Measurements from ENCODE around the gene GPC6.

The GPC6 gene

DNA sequence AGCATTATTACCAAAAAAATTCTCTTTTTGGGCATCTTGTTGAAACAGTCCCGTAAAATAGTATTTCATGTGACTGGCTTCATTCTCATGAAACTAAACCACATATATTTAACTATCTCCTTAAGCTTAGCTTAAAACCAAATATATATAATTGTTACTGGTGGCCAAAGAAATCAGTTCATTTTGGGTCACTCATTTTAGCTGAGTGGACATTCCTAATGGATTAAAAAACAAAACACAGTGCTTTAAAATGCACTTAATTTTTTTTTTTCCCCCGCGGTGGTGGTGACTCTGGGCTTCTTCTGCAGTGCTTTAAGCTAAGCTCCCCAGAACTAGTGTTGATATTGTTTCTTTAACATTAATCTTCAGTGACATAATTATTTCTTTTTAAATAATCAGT is 540.1 kb downstream of the GPC6 start:
- no peak for DNase-seq (ENCODE audit: extremely low read depth, low read depth)
- TF ChIP-seq, protein P1, sequence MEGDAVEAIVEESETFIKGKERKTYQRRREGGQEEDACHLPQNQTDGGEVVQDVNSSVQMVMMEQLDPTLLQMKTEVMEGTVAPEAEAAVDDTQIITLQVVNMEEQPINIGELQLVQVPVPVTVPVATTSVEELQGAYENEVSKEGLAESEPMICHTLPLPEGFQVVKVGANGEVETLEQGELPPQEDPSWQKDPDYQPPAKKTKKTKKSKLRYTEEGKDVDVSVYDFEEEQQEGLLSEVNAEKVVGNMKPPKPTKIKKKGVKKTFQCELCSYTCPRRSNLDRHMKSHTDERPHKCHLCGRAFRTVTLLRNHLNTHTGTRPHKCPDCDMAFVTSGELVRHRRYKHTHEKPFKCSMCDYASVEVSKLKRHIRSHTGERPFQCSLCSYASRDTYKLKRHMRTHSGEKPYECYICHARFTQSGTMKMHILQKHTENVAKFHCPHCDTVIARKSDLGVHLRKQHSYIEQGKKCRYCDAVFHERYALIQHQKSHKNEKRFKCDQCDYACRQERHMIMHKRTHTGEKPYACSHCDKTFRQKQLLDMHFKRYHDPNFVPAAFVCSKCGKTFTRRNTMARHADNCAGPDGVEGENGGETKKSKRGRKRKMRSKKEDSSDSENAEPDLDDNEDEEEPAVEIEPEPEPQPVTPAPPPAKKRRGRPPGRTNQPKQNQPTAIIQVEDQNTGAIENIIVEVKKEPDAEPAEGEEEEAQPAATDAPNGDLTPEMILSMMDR (IDR thresholded peaks at IDR 0.05; ENCODE audit: low read depth, low read length), result no peak

- TF ChIP-seq, protein P1 (IDR thresholded peaks at IDR 0.05; ENCODE audit: low read depth, low read length), result no peak
- no peak for DNase-seq (ENCODE audit: extremely low read depth, low read depth)
Observed at GRCh38 chr13:93767180-93767916, 540.7 kb downstream of the GPC6 start.

GRCh38 chr13:93767917-93768409 is 541.4 kb downstream of the GPC6 start:
- TF ChIP-seq, protein P1 (IDR thresholded peaks at IDR 0.05; ENCODE audit: low read depth, low read length), result no peak
- DNase-seq (ENCODE audit: extremely low read depth, low read depth), result no peak

- TF ChIP-seq, protein P1 (IDR thresholded peaks at IDR 0.05; ENCODE audit: low read depth, low read length), result no peak
- DNase-seq (ENCODE audit: extremely low read depth, low read depth), result no peak
Observed at GRCh38 chr13:93769101-93769500, 542.5 kb downstream of the GPC6 start.

DNA sequence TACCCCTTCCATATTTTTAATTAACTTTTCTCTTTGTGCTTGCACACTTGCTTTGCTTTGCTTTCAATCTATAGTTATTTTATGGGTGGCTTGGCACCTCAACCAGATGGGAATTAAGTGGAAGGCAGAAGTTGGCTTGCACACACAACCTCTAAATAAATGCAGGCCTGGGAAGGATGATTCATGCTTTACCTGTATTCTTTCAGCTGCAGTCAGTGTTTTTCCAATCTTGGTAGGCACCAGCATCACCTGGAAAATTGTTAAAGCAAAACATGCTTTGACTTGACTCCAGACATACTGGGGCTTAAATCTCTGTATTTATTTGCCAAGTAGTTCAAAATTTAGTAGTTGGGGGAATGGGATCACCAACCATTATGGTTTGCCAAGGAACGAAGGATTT is 543.0 kb downstream of the GPC6 start:
- TF ChIP-seq, protein P1 (IDR thresholded peaks at IDR 0.05; ENCODE audit: low read depth, low read length), result no peak
- DNase-seq (ENCODE audit: extremely low read depth, low read depth), result no peak

DNA sequence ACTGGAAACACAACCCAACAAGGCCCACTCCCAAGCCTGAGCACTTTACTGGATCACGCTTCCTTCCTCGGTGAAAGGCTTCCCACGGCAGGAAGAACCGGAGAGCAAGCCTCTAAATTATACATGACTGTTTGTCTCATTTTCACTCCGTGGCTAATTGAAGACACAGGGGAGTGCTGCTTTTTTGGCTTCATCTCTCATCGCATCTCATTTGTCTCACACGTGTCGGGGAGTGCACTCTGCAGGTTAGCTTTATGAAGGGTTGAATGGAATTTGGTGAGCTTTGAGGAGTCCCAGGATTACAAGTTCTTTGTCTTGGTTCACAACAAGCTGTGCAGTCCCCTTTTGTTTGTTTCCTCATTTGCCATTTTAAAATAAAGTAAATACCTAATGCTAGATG is 544.6 kb downstream of the GPC6 start:
- no peak for DNase-seq (ENCODE audit: extremely low read depth, low read depth)
- TF ChIP-seq, protein P1 (IDR thresholded peaks at IDR 0.05; ENCODE audit: low read depth, low read length), result no peak

GRCh38 chr13:93771782-93772181 is 545.2 kb downstream of the GPC6 start:
- TF ChIP-seq, protein P1 (IDR thresholded peaks at IDR 0.05; ENCODE audit: low read depth, low read length), result no peak
- DNase-seq (ENCODE audit: extremely low read depth, low read depth), result no peak

Data from AG09319 (cell line).